Osteocyte (in vitro differentiated cells): ENCODE results near the gene RAPSN. TPM values are rescaled to one million over a fixed set of nuclear protein-coding genes. Genes with fewer than 3 reads are reported as not detected.

Source experiments
- DNase-seq: peaks from one replicate; pipeline ENCODE4 v3.0.0; 2021; ENCODE audit warnings: mixed read lengths; ENCODE audit not compliant: unreplicated experiment; ENCODE audit errors: extremely low spot score
- H3K27ac Mint-ChIP-seq: one replicate; pipeline ENCODE4 v1.8.0; 2021; ENCODE audit warnings: mild to moderate bottlenecking, mixed read lengths; ENCODE audit not compliant: unreplicated experiment
- H3K27me3 Mint-ChIP-seq: one replicate; pipeline ENCODE4 v1.8.0; 2021; ENCODE audit warnings: mixed read lengths; ENCODE audit not compliant: unreplicated experiment
- H3K36me3 Mint-ChIP-seq: one replicate; pipeline ENCODE4 v1.8.0; 2021; ENCODE audit warnings: mixed read lengths; ENCODE audit not compliant: unreplicated experiment
- H3K4me1 Mint-ChIP-seq: one replicate; pipeline ENCODE4 v1.8.0; 2021; ENCODE audit warnings: mixed read lengths; ENCODE audit not compliant: unreplicated experiment
- H3K4me3 Mint-ChIP-seq: one replicate; pipeline ENCODE4 v1.8.0; 2021; ENCODE audit warnings: mild to moderate bottlenecking, moderate library complexity, mixed read lengths; ENCODE audit not compliant: unreplicated experiment
- H3K9me3 Mint-ChIP-seq: one replicate; pipeline ENCODE4 v1.8.0; 2021; ENCODE audit warnings: mixed read lengths; ENCODE audit not compliant: unreplicated experiment
- CTCF ChIP-seq: fragments of 200-600 bp; sonication (generic); IDR thresholded peaks from 2 replicates; pipeline ENCODE4 v1.5.0; 2021; ENCODE audit warnings: antibody characterized with exemption, mild to moderate bottlenecking, moderate library complexity
- total RNA-seq: library from RNA; stranded (reverse); gene quantifications from 2 replicates; pipeline ENCODE4 v1.2.1, GENCODE V29; 2021

Gene RAPSN
- total RNA-seq, 1 donor from 2014 or later: 0.24 TPM

- Mint-ChIP-seq H3K9me3 (no peaks in the 10 kb centered on the region), H3K27me3 (no peaks in the 10 kb centered on the region), H3K4me1 (no peaks in the 10 kb centered on the region), H3K27ac (no peak overlapping the region), H3K4me3 (no peak overlapping the region), H3K36me3 (peaks cover 63% of the 10 kb centered on the region)
- no peak for DNase-seq
- TF ChIP-seq CTCF: no peak
These were observed 34.5 kb upstream of the RAPSN start for GRCh38 chr11:47483457-47483856.

- no peaks in the 10 kb centered on the region for H3K9me3 Mint-ChIP-seq
- peaks cover 57% of the 10 kb centered on the region for H3K36me3 Mint-ChIP-seq
- no peak overlapping the region for H3K27ac Mint-ChIP-seq
- no peak for DNase-seq
- TF ChIP-seq CTCF: no peak
- no peak overlapping the region for H3K4me3 Mint-ChIP-seq
- H3K4me1 Mint-ChIP-seq: no peaks in the 10 kb centered on the region
- no peaks in the 10 kb centered on the region for H3K27me3 Mint-ChIP-seq
These were observed 31.8 kb upstream of the RAPSN start for GRCh38 chr11:47480762-47481161.

- Mint-ChIP-seq H3K4me1 (no peaks in the 10 kb centered on the region), H3K36me3 (peaks cover 56% of the 10 kb centered on the region), H3K27me3 (no peaks in the 10 kb centered on the region), H3K4me3 (no peak overlapping the region), H3K9me3 (no peaks in the 10 kb centered on the region), H3K27ac (no peak overlapping the region)
- no peak for DNase-seq
- no peak for TF ChIP-seq CTCF
These were observed 29.9 kb upstream of the RAPSN start for GRCh38 chr11:47478651-47479329.

GRCh38 chr11:47477753-47478152 lies 28.8 kb upstream of the RAPSN start:
- TF ChIP-seq CTCF: no peak
- peaks cover 56% of the 10 kb centered on the region for H3K36me3 Mint-ChIP-seq
- H3K4me1 Mint-ChIP-seq: no peaks in the 10 kb centered on the region
- no peaks in the 10 kb centered on the region for H3K27me3 Mint-ChIP-seq
- no peak overlapping the region for H3K27ac Mint-ChIP-seq
- no peak overlapping the region for H3K4me3 Mint-ChIP-seq
- no peak for DNase-seq
- no peaks in the 10 kb centered on the region for H3K9me3 Mint-ChIP-seq

- no peak overlapping the region for H3K4me3 Mint-ChIP-seq
- H3K4me1 Mint-ChIP-seq: no peaks in the 10 kb centered on the region
- H3K36me3 Mint-ChIP-seq: peaks cover 53% of the 10 kb centered on the region
- H3K9me3 Mint-ChIP-seq: no peaks in the 10 kb centered on the region
- no peak for TF ChIP-seq CTCF
- no peaks in the 10 kb centered on the region for H3K27me3 Mint-ChIP-seq
- no peak overlapping the region for H3K27ac Mint-ChIP-seq
- no peak for DNase-seq
These were observed 28.4 kb upstream of the RAPSN start for GRCh38 chr11:47477323-47477722.
